Neural cell (in vitro differentiated cells): ENCODE measurements around the gene HOXC6. TPM values are rescaled to one million over a fixed set of nuclear protein-coding genes. Genes with fewer than 3 reads are reported as not detected.

ENCODE experiments used
- H2AFZ ChIP-seq: fragments of 200-600, 300-800 bp; sonication (generic), shearing (Covaris generic); 2 replicates; pipeline ENCODE4 v1.6.0; 2014; ENCODE audit warnings: low read depth, mild to moderate bottlenecking, antibody characterized with exemption, low read length, moderate library complexity
- H3F3A ChIP-seq: fragments of 200-600 bp; shearing (Covaris generic); 2 replicates; pipeline ENCODE4 v1.6.1; 2016; ENCODE audit warnings: mild to moderate bottlenecking, moderate library complexity, mixed read lengths, antibody characterized with exemption, low read length; ENCODE audit not compliant: insufficient read depth, poor library complexity, severe bottlenecking
- H3K27ac ChIP-seq: fragments of 200-600, 300-800 bp; sonication (generic), shearing (Covaris generic); 2 replicates; pipeline ENCODE4 v1.5.1; 2014; ENCODE audit warnings: mild to moderate bottlenecking, low read length, moderate library complexity
- H3K27me3 ChIP-seq: fragments of 300-800, 200-600 bp; sonication (generic), shearing (Covaris generic); 2 replicates; pipeline ENCODE4 v1.6.0; 2014; ENCODE audit warnings: mild to moderate bottlenecking, low read depth, low read length, moderate library complexity; ENCODE audit not compliant: insufficient read depth
- H3K36me3 ChIP-seq: fragments of 300-800, 200-600 bp; sonication (generic), shearing (Covaris generic); 2 replicates; pipeline ENCODE4 v1.5.1; 2014; ENCODE audit warnings: mild to moderate bottlenecking, antibody characterized with exemption, low read length, moderate library complexity; ENCODE audit not compliant: insufficient read depth
- H3K4me2 ChIP-seq: fragments of 300-800, 200-600 bp; sonication (generic), shearing (Covaris generic); 2 replicates; pipeline ENCODE4 v1.6.0; 2014; ENCODE audit warnings: mild to moderate bottlenecking, low read length
- H3K4me3 ChIP-seq: fragments of 300-800, 200-600 bp; sonication (generic), shearing (Covaris generic); 2 replicates; pipeline ENCODE4 v1.5.1; 2014; ENCODE audit warnings: mild to moderate bottlenecking, low read length, moderate library complexity
- H3K79me2 ChIP-seq: fragments of 200-600 bp; shearing (Covaris generic); replicated peaks from 2 replicates; pipeline ENCODE4 v1.6.0; 2014; ENCODE audit warnings: mild to moderate bottlenecking, low read length, moderate library complexity; ENCODE audit not compliant: insufficient read depth
- H3K9ac ChIP-seq: fragments of 300-800, 200-600 bp; sonication (generic), shearing (Covaris generic); 2 replicates; pipeline ENCODE4 v1.6.1; 2016; ENCODE audit warnings: mild to moderate bottlenecking, low read length, mixed read lengths
- H3K9me2 ChIP-seq: fragments of 200-600 bp; shearing (Covaris generic); 2 replicates; pipeline ENCODE4 v1.6.1; 2016; ENCODE audit warnings: mild to moderate bottlenecking, low read length, mixed read lengths; ENCODE audit not compliant: insufficient read depth
- H3K9me3 ChIP-seq: fragments of 200-600, 300-800 bp; sonication (generic), shearing (Covaris generic); 2 replicates; pipeline ENCODE4 v1.6.1; 2016; ENCODE audit warnings: mild to moderate bottlenecking, mixed run types, low read length, moderate library complexity, mixed read lengths
- H4K20me1 ChIP-seq: fragments of 200-600 bp; shearing (Covaris generic); 2 replicates; pipeline ENCODE4 v1.6.1; 2016; ENCODE audit warnings: mild to moderate bottlenecking, mixed run types; ENCODE audit not compliant: insufficient read depth
- EP300 ChIP-seq: fragments of 450-650 bp; conservative IDR thresholded peaks from 2 replicates; pipeline ENCODE4 v1.6.1; 2014; ENCODE audit warnings: antibody characterized with exemption, mild to moderate bottlenecking, moderate library complexity; ENCODE audit not compliant: poor library complexity, severe bottlenecking
- EZH2 ChIP-seq: fragments of 200-600, 300-800 bp; shearing (Covaris generic), sonication (generic); IDR thresholded peaks from 2 replicates; pipeline ENCODE4 v1.6.1; 2014; ENCODE audit warnings: antibody characterized with exemption, low read length, borderline replicate concordance, mild to moderate bottlenecking; ENCODE audit not compliant: insufficient read depth, poor library complexity, severe bottlenecking
- MXI1 ChIP-seq: fragments of 450-650 bp; conservative IDR thresholded peaks from 2 replicates; pipeline ENCODE4 v1.6.1; 2014; ENCODE audit warnings: antibody characterized with exemption, mild to moderate bottlenecking; ENCODE audit not compliant: poor library complexity, severe bottlenecking
- POLR2AphosphoS5 ChIP-seq: IDR thresholded peaks from 2 replicates; pipeline ENCODE4 v1.6.1; 2012
- RAD21 ChIP-seq: fragments of 450-650 bp; conservative IDR thresholded peaks from 2 replicates; pipeline ENCODE4 v1.6.1; 2014; ENCODE audit warnings: antibody characterized with exemption, mild to moderate bottlenecking, moderate library complexity
- SMC3 ChIP-seq: fragments of 450-650 bp; conservative IDR thresholded peaks from 2 replicates; pipeline ENCODE4 v1.6.1; 2014; ENCODE audit warnings: antibody characterized with exemption, mild to moderate bottlenecking, moderate library complexity; ENCODE audit not compliant: poor library complexity
- TAF1 ChIP-seq: IDR thresholded peaks from 2 replicates; pipeline ENCODE4 v1.6.1; 2012; ENCODE audit warnings: low read depth
- polyA plus RNA-seq: library from polyadenylated mRNA; depleted of rRNA; stranded (reverse); fragments of >200 nt; gene quantifications from 2 replicates; pipeline ENCODE4 v1.2.3, GENCODE V29; 2014
- TF ChIP-seq, protein P1 (sequence below): fragments of 450-650 bp; IDR thresholded peaks from 2 replicates; pipeline ENCODE4 v1.5.1; 2014; ENCODE audit warnings: antibody characterized with exemption, mild to moderate bottlenecking, moderate library complexity; ENCODE audit not compliant: poor library complexity, severe bottlenecking
- TF ChIP-seq, protein P2 (sequence below): IDR thresholded peaks from 2 replicates; pipeline ENCODE4 v1.6.1; 2012; ENCODE audit warnings: borderline replicate concordance

HOXC6 gene
- polyA plus RNA-seq, 1 donor from 2014 or later = not detected

DNA sequence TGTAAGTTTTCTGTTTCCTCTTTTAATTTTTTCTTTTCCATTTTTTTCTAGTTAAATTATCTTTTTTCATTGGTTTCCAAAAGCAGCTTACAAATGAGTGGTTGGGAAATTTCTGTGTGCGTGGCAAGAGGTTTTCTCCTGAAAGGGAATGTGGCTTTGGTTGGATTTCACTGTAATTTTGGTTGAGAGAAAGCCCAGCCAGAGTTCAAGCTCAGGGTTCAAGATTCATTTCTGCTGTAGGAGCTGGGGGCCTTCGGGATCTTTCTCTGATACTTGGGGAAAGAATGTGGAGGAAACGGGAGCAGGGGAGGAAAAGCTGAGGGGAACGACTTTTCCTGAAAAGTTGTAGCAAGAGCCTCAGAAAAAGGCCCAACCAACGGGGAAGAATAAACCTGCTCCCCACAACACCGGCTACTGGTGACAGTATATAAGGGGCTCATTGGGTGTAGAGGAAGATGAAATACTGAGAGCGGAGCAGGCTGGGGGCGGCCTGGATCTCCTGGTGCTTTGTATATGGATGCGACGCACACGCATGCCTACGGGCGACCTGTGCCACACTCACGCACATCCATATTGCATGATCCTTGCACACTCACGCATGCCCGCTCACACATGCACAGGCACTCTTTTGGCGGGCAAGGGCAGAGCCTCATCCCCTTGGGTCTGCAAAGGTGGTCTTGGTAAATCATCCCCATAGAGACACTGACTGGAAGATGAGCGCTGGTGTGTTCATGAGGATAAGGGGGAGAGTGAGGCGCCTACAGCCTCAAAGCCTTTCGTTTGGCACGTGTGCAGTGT lies 41.4 kb upstream of the HOXC6 start:
- Histone ChIP-seq H3K4me3 (no peak overlapping the region), H3K9me3 (no peaks in the 10 kb centered on the region), H3K9me2 (no peaks in the 10 kb centered on the region), H3K36me3 (no peaks in the 10 kb centered on the region), H3F3A (no peaks in the 10 kb centered on the region), H3K27ac (no peak overlapping the region), H3K9ac (no peak overlapping the region), H2AFZ (no peak overlapping the region), H3K79me2 (no peaks in the 10 kb centered on the region), H4K20me1 (no peaks in the 10 kb centered on the region), H3K27me3 (peaks cover 100% of the 10 kb centered on the region), H3K4me2 (no peak overlapping the region)
- TF ChIP-seq SMC3 = no peak
- no peak for TF ChIP-seq EZH2
- no peak for TF ChIP-seq EP300
- TF ChIP-seq RAD21 = no peak

DNA sequence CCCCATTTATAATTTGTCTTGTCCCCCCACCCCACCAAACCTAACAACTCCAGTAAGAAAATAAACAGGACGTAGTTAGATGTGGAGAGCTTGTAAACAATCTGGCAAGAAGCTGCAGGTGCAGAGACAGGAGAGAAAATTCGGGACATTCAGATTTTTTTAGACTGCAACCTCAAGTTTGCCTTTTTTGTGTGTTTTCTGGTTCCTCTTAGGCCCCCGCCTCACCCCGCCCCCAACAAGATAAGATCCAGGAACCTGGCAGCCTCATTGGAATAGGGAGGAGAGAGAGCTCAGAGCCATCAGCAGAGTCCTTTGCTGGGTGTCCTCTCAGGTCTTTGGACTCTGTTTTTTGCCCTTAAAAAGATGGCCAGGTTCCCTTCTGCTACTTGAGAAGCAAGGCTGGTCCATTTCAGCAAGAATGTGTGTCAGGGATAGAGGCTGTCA lies 40.4 kb upstream of the HOXC6 start:
- no peak overlapping the region for H2AFZ ChIP-seq
- no peak overlapping the region for H3K9ac ChIP-seq
- no peaks in the 10 kb centered on the region for H3K9me3 ChIP-seq
- no peaks in the 10 kb centered on the region for H3K9me2 ChIP-seq
- H3K27me3 ChIP-seq = peaks cover 100% of the 10 kb centered on the region
- TF ChIP-seq EZH2 (no peak), TAF1 (no peak), MXI1 (no peak), POLR2AphosphoS5 (no peak), RAD21 (no peak), EP300 (no peak), SMC3 (no peak)
- TF ChIP-seq, protein P1, sequence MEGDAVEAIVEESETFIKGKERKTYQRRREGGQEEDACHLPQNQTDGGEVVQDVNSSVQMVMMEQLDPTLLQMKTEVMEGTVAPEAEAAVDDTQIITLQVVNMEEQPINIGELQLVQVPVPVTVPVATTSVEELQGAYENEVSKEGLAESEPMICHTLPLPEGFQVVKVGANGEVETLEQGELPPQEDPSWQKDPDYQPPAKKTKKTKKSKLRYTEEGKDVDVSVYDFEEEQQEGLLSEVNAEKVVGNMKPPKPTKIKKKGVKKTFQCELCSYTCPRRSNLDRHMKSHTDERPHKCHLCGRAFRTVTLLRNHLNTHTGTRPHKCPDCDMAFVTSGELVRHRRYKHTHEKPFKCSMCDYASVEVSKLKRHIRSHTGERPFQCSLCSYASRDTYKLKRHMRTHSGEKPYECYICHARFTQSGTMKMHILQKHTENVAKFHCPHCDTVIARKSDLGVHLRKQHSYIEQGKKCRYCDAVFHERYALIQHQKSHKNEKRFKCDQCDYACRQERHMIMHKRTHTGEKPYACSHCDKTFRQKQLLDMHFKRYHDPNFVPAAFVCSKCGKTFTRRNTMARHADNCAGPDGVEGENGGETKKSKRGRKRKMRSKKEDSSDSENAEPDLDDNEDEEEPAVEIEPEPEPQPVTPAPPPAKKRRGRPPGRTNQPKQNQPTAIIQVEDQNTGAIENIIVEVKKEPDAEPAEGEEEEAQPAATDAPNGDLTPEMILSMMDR = no peak
- TF ChIP-seq, protein P2, sequence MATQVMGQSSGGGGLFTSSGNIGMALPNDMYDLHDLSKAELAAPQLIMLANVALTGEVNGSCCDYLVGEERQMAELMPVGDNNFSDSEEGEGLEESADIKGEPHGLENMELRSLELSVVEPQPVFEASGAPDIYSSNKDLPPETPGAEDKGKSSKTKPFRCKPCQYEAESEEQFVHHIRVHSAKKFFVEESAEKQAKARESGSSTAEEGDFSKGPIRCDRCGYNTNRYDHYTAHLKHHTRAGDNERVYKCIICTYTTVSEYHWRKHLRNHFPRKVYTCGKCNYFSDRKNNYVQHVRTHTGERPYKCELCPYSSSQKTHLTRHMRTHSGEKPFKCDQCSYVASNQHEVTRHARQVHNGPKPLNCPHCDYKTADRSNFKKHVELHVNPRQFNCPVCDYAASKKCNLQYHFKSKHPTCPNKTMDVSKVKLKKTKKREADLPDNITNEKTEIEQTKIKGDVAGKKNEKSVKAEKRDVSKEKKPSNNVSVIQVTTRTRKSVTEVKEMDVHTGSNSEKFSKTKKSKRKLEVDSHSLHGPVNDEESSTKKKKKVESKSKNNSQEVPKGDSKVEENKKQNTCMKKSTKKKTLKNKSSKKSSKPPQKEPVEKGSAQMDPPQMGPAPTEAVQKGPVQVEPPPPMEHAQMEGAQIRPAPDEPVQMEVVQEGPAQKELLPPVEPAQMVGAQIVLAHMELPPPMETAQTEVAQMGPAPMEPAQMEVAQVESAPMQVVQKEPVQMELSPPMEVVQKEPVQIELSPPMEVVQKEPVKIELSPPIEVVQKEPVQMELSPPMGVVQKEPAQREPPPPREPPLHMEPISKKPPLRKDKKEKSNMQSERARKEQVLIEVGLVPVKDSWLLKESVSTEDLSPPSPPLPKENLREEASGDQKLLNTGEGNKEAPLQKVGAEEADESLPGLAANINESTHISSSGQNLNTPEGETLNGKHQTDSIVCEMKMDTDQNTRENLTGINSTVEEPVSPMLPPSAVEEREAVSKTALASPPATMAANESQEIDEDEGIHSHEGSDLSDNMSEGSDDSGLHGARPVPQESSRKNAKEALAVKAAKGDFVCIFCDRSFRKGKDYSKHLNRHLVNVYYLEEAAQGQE = no peak
- H3F3A ChIP-seq = no peaks in the 10 kb centered on the region
- no peaks in the 10 kb centered on the region for H3K36me3 ChIP-seq
- H3K27ac ChIP-seq = no peak overlapping the region
- H3K79me2 ChIP-seq = no peaks in the 10 kb centered on the region
- no peak overlapping the region for H3K4me3 ChIP-seq
- no peaks in the 10 kb centered on the region for H4K20me1 ChIP-seq
- H3K4me2 ChIP-seq = no peak overlapping the region
